HepG2 (cell line): ENCODE results near the gene C2orf81. TPM values are rescaled to one million over a fixed set of nuclear protein-coding genes. Genes with fewer than 3 reads are reported as not detected.

Source experiments
- DMAP1 ChIP-seq: IDR thresholded peaks from 2 replicates; pipeline ENCODE4 v1.6.1; 2016
- HDAC1 ChIP-seq: sonication (generic); formaldehyde crosslinking; IDR thresholded peaks from 2 replicates; pipeline ENCODE4 v1.5.1; 2020; ENCODE audit warnings: mild to moderate bottlenecking, missing genetic modification reagents
- ISL2 ChIP-seq: sonication (generic); formaldehyde crosslinking; IDR thresholded peaks from 2 replicates; pipeline ENCODE4 v1.5.0; 2020; ENCODE audit warnings: missing genetic modification reagents
- JARID2 ChIP-seq: sonication (generic); formaldehyde crosslinking; IDR thresholded peaks from 2 replicates; pipeline ENCODE4 v1.8.1; 2023; ENCODE audit warnings: missing genetic modification reagents, inconsistent platforms; ENCODE audit not compliant: insufficient replicate concordance
- MAFK ChIP-seq, 2 experiments: IDR thresholded peaks in 1 of 2; conservative IDR thresholded peaks in 1 of 2; 2 replicates each; pipeline ENCODE4 v1.6.1; 2011; ENCODE audit warnings: improper control_type of control experiment in 2 of 2, low read length in 2 of 2
- NFE2L1 ChIP-seq: sonication (generic); formaldehyde crosslinking; IDR thresholded peaks from 2 replicates; pipeline ENCODE4 v1.4.0; 2020; ENCODE audit warnings: missing genetic modification reagents, mild to moderate bottlenecking, borderline replicate concordance
- RORA ChIP-seq: sonication (generic); formaldehyde crosslinking; IDR thresholded peaks from 2 replicates; pipeline ENCODE4 v1.5.0; 2020; ENCODE audit warnings: mild to moderate bottlenecking, missing genetic modification reagents, moderate library complexity
- SAFB2 ChIP-seq: sonication (generic); formaldehyde crosslinking; IDR thresholded peaks from 2 replicates; pipeline ENCODE4 v1.5.1; 2020; ENCODE audit warnings: missing genetic modification reagents, low read depth, mild to moderate bottlenecking, borderline replicate concordance
- STAG1 ChIP-seq: sonication (generic); formaldehyde crosslinking; IDR thresholded peaks from 2 replicates; pipeline ENCODE4 v1.4.0; 2020; ENCODE audit warnings: missing genetic modification reagents
- TGIF2 ChIP-seq: IDR thresholded peaks from 2 replicates; pipeline ENCODE4 v1.6.1; 2016; ENCODE audit warnings: control low read depth, missing compliant biosample characterization
- YEATS2 ChIP-seq: sonication (generic); formaldehyde crosslinking; IDR thresholded peaks from 2 replicates; pipeline ENCODE4 v1.4.0; 2020; ENCODE audit warnings: missing genetic modification reagents, borderline replicate concordance
- ZBTB33 ChIP-seq: sonication (generic); formaldehyde crosslinking; IDR thresholded peaks from 2 replicates; pipeline ENCODE4 v1.4.0; 2020; ENCODE audit warnings: missing genetic modification reagents
- ZFP1 ChIP-seq: IDR thresholded peaks from 2 replicates; pipeline ENCODE4 v1.6.1; 2016
- ZFP41 ChIP-seq: sonication (generic); formaldehyde crosslinking; IDR thresholded peaks from 2 replicates; pipeline ENCODE4 v1.4.0; 2020; ENCODE audit warnings: mild to moderate bottlenecking, missing genetic modification reagents, borderline replicate concordance
- ZNF12 ChIP-seq: sonication (generic); formaldehyde crosslinking; IDR thresholded peaks from 2 replicates; pipeline ENCODE4 v1.5.0; 2020; ENCODE audit warnings: missing genetic modification reagents
- ZNF160 ChIP-seq: sonication (generic); formaldehyde crosslinking; IDR thresholded peaks from 2 replicates; pipeline ENCODE4 v1.8.0; 2022; ENCODE audit warnings: mild to moderate bottlenecking, inconsistent platforms, missing genetic modification reagents
- ZNF276 ChIP-seq: sonication (generic); formaldehyde crosslinking; IDR thresholded peaks from 2 replicates; pipeline ENCODE4 v1.4.0; 2020; ENCODE audit warnings: mild to moderate bottlenecking, low read depth, missing genetic modification reagents
- ZNF30 ChIP-seq: sonication (generic); formaldehyde crosslinking; IDR thresholded peaks from 2 replicates; pipeline ENCODE4 v1.5.0; 2020; ENCODE audit warnings: mild to moderate bottlenecking, missing genetic modification reagents
- ZNF329 ChIP-seq: sonication (generic); formaldehyde crosslinking; IDR thresholded peaks from 2 replicates; pipeline ENCODE4 v1.9.0; 2021; ENCODE audit warnings: low read depth, mild to moderate bottlenecking, missing genetic modification reagents
- ZNF512B ChIP-seq: sonication (generic); formaldehyde crosslinking; IDR thresholded peaks from 2 replicates; pipeline ENCODE4 v1.5.1; 2020; ENCODE audit warnings: missing genetic modification reagents, mild to moderate bottlenecking, borderline replicate concordance
- ZNF674 ChIP-seq: sonication (generic); formaldehyde crosslinking; IDR thresholded peaks from 2 replicates; pipeline ENCODE4 v1.5.0; 2020; ENCODE audit warnings: low read depth, mild to moderate bottlenecking, missing genetic modification reagents
- ZNF678 ChIP-seq: sonication (generic); formaldehyde crosslinking; IDR thresholded peaks from 2 replicates; pipeline ENCODE4 v1.4.0; 2020; ENCODE audit warnings: mild to moderate bottlenecking, missing genetic modification reagents
- ZNF777 ChIP-seq: sonication (generic); formaldehyde crosslinking; IDR thresholded peaks from 2 replicates; pipeline ENCODE4 v1.4.0; 2020; ENCODE audit warnings: missing genetic modification reagents
- polyA plus RNA-seq, 8 experiments: library from polyadenylated mRNA; depleted of rRNA in 3 of 8; stranded (reverse) in 7 of 8; unstranded in 1 of 8; fragments of >200 nt; fragmentation: Illumina TruSeq in 4 of 8; extraction: Trizol in 4 of 8; gene quantifications; 2 replicates each; pipeline versions ENCODE4 v1.2.1 to v1.2.3, GENCODE V29; 2011 to 2016; ENCODE audit warnings: low read depth in 4 of 8, missing spikeins in 1 of 8, mixed read lengths in 1 of 8; ENCODE audit not compliant: insufficient read depth in 1 of 8
- total RNA-seq, 5 experiments: library from RNA; depleted of rRNA; stranded (reverse); fragments of >200 nt; fragmentation: Illumina TruSeq; extraction: Trizol; gene quantifications; 2 replicates each; pipeline ENCODE4 v1.2.3, GENCODE V29; 2016; ENCODE audit warnings: low read depth in 1 of 5
- TF ChIP-seq, protein P1 (sequence below): IDR thresholded peaks from 2 replicates; pipeline ENCODE4 v1.6.1; 2016; ENCODE audit warnings: missing compliant biosample characterization, missing genetic modification reagents, borderline replicate concordance

C2orf81 gene
- total and polyA plus RNA-seq, 2 of the 13 experiments (the other 11 are each of a cell fraction or from before 2014, with no cell fraction given), result 0.15 to 0.17 TPM

GRCh38 chr2:74439803-74440377 lies 18.5 kb upstream of the C2orf81 start (continued):
- TF ChIP-seq ZBTB33 (no peak), JARID2 (CRISPR knock-in tag) (no peak), TGIF2 (peak; percentile 13), DMAP1 (CRISPR knock-in tag) (no peak; the same call in 1 of the 2 replicates), ZFP1 (peak; percentile 23; the same call in 1 of the 2 replicates), NFE2L1 (CRISPR knock-in tag) (no peak), ZNF512B (CRISPR knock-in tag) (no peak), YEATS2 (CRISPR knock-in tag) (no peak), RORA (CRISPR knock-in tag) (no peak), ZNF276 (CRISPR knock-in tag) (no peak), ZNF30 (CRISPR knock-in tag) (no peak), HDAC1 (no peak), MAFK (conservative IDR thresholded peaks at IDR 0.05 in 1 of 2, IDR thresholded peaks at IDR 0.05 in 1 of 2; ENCODE audit: low read length in 2 of 2) (no peak), ZNF160 (CRISPR knock-in tag) (no peak), SAFB2 (no peak), STAG1 (CRISPR knock-in tag) (no peak), ZNF777 (no peak), ZNF678 (no peak), ZNF12 (CRISPR knock-in tag) (0 out of 2 replicates have a peak, but pooled peaks have one; percentile 26), ZFP41 (CRISPR knock-in tag) (no peak), ISL2 (CRISPR knock-in tag) (no peak), ZNF674 (CRISPR knock-in tag) (0 out of 2 replicates have a peak, but pooled peaks have one; percentile 19), ZNF329 (0 out of 2 replicates have a peak, but pooled peaks have one; percentile 13)
- TF ChIP-seq, protein P1, sequence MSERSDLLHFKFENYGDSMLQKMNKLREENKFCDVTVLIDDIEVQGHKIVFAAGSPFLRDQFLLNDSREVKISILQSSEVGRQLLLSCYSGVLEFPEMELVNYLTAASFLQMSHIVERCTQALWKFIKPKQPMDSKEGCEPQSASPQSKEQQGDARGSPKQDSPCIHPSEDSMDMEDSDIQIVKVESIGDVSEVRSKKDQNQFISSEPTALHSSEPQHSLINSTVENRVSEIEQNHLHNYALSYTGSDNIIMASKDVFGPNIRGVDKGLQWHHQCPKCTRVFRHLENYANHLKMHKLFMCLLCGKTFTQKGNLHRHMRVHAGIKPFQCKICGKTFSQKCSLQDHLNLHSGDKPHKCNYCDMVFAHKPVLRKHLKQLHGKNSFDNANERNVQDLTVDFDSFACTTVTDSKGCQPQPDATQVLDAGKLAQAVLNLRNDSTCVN (CRISPR knock-in tag), result 0 out of 2 replicates have a peak, but pooled peaks have one; percentile 26
